Tibial artery (tissue), 4 donors: ENCODE results near the gene IL17REL.
A peak's percentile ranks its signal among the peaks of the same experiment; 100 is the strongest.

Experiments
- DNase-seq, 2 donors: peaks; one replicate each; pipeline ENCODE4 v3.0.0-alpha.2; 2019
- H3K27ac ChIP-seq, 2 donors: fragments of 200-600 bp; sonication (generic) in 1 of 2; 1 replicate in 1 of 2; 2 replicates in 1 of 2; pipeline ENCODE4 v1.5.1; 2018 to 2019; ENCODE audit warnings: mild to moderate bottlenecking in 1 of 2
- H3K27me3 ChIP-seq, 2 donors: fragments of 200-600 bp; sonication (generic) in 1 of 2; one replicate each; pipeline versions ENCODE4 v1.5.1 to v1.6.0; 2016 to 2019
- H3K36me3 ChIP-seq, 3 donors: fragments of 200-600 bp; sonication (generic) in 2 of 3; one replicate each; pipeline ENCODE4 v1.5.1; 2016 to 2019; ENCODE audit warnings: mild to moderate bottlenecking in 2 of 3
- H3K4me1 ChIP-seq, 4 donors: fragments of 200-600 bp; sonication (generic) in 2 of 4; 1 replicate in 3 of 4; 2 replicates in 1 of 4; pipeline ENCODE4 v1.5.1; 2016 to 2019
- H3K4me3 ChIP-seq, 2 donors: fragments of 200-600 bp; sonication (generic) in 1 of 2; 1 replicate in 1 of 2; 2 replicates in 1 of 2; pipeline ENCODE4 v1.5.1; 2018 to 2019; ENCODE audit warnings: mild to moderate bottlenecking in 2 of 2
- H3K9me3 ChIP-seq, 3 donors: fragments of 200-600 bp; sonication (generic) in 1 of 3; one replicate each; pipeline ENCODE4 v1.5.1; 2016 to 2019
- CTCF ChIP-seq, 2 experiments: fragments of 200-600 bp in 1 of 2; fragments of 450-650 bp in 1 of 2; IDR thresholded peaks; one replicate each; pipeline ENCODE4 v1.5.1; 2017 to 2019; ENCODE audit warnings: antibody characterized with exemption in 2 of 2, mild to moderate bottlenecking in 1 of 2, moderate library complexity in 1 of 2
- intact Hi-C: fragments of 100-400 bp; cut with DNase I; formaldehyde crosslinking; loops from one replicate; pipeline ENCODE4 v1.15.0; 2023; ENCODE audit warnings: low total_unique reads

The IL17REL gene

GRCh38 chr22:50009765-50010675 lies 2.5 kb downstream of the IL17REL start:
- peaks cover 4 to 69% of the 10 kb centered on the region in 2 donors for H3K27me3 ChIP-seq

GRCh38 chr22:50009251-50009650 lies 3.3 kb downstream of the IL17REL start:
- no peaks in the 10 kb centered on the region for H3K9me3 ChIP-seq
- no peaks in the 10 kb centered on the region for H3K36me3 ChIP-seq
- peaks cover 2 to 64% of the 10 kb centered on the region in 2 donors for H3K27me3 ChIP-seq
- intact Hi-C loops = no loop called here
- no peak for TF ChIP-seq CTCF (IDR thresholded peaks at IDR 0.05)
- DNase-seq = peak in 1 of 2 donors; percentile 61
- H3K4me1 ChIP-seq = peaks cover 0 to 9% (median 3%) of the 10 kb centered on the region in 4 donors
- H3K4me3 ChIP-seq = no peak overlapping the region
- H3K27ac ChIP-seq = no peak overlapping the region

More at GRCh38 chr22:50009765-50010675, 2.5 kb downstream of the IL17REL start:
- H3K4me1 ChIP-seq = peaks cover 0 to 17% (median 3%) of the 10 kb centered on the region in 4 donors
- H3K4me3 ChIP-seq = no peak overlapping the region
- no peak for TF ChIP-seq CTCF (IDR thresholded peaks at IDR 0.05)
- intact Hi-C loops = no loop called here
- no peak overlapping the region for H3K27ac ChIP-seq
- H3K36me3 ChIP-seq = no peaks in the 10 kb centered on the region
- DNase-seq = peak in 1 of 2 donors; percentile 71
- H3K9me3 ChIP-seq = no peaks in the 10 kb centered on the region

DNA sequence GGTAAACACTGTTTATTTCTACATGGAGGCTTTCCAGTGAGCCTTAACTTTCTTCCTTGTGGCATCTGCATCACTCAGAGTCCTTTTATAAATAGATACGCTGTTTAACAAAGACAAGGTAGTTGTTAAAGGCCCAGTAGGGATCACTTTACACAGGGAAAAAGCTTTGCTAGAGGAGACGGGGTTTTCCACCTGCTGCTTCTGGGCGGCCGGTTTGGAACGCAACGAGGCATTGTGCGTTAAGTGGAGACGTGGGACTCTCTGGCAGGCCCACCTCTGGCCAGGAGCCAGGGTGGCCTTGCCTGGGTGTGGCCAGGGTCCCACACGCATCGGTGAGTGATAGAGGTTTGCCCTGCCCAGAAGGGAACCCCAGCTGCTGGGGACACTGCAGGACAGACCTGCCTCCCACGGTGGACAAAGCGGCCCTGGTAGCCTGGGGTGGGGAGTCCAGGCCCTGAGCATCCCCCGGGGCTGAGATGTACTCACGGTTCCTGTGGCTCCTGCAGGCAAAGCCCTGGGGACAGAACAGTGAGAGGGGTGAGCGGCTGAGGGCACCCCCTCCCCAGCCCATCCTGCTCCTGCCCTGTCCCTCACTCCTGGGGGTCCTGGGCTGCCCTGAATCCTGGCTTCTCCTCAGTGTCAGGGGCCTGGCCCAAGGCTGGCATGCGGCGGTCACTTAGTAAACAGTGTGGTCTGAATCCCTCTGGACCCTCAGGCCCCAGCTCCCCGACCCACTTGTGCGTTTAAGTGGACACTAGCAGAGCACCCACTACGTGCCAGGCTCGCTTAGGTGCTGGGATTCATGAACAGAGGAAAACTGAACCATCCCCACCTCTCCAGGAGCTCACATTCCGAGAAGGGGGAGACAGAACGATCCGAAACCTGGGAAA lies 4.2 kb downstream of the IL17REL start:
- intact Hi-C loops = no loop called here

GRCh38 chr22:50007057-50007511 lies 5.5 kb downstream of the IL17REL start:
- intact Hi-C loops = no loop called here
- H3K27me3 ChIP-seq = peaks cover 0 to 53% of the 10 kb centered on the region in 2 donors
- no peak overlapping the region for H3K4me3 ChIP-seq
- no peak for DNase-seq
- no peak overlapping the region for H3K27ac ChIP-seq
- no peaks in the 10 kb centered on the region for H3K36me3 ChIP-seq
- TF ChIP-seq CTCF (IDR thresholded peaks at IDR 0.05) = no peak
- H3K9me3 ChIP-seq = no peaks in the 10 kb centered on the region
- H3K4me1 ChIP-seq = peaks cover 0 to 7% (median 3%) of the 10 kb centered on the region in 4 donors

More for the DNA sequence above, 4.2 kb downstream of the IL17REL start:
- Histone ChIP-seq H3K27ac (no peak overlapping the region), H3K4me3 (no peak overlapping the region), H3K36me3 (no peaks in the 10 kb centered on the region), H3K27me3 (peaks cover 0 to 59% of the 10 kb centered on the region in 2 donors), H3K9me3 (no peaks in the 10 kb centered on the region), H3K4me1 (peaks cover 0 to 7% (median 3%) of the 10 kb centered on the region in 4 donors)
- peak in 1 of 2 donors; percentile 46 for DNase-seq
- TF ChIP-seq CTCF (IDR thresholded peaks at IDR 0.05) = no peak

DNA sequence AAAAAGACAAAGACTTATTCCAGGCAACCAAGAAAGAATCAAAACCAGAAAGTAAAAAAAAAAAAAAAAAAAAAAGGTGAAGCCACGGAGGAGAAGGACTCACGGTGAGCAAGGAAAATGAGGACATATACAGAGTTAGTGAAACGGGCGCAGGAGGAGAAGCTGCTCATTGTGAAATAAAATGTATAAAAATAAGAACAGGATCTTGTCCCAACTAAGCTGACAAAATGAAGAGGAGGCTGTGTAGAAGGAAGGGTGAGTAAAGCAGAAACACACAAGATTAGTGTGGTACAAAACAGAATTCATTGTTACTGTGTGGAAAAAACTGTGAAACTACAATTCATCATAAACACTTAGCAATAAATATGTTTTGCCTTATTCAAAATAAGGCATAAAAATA lies 7.6 kb downstream of the IL17REL start:
- H3K27ac ChIP-seq = no peak overlapping the region
- no peaks in the 10 kb centered on the region for H3K9me3 ChIP-seq
- peaks cover 0 to 2% (median 0%) of the 10 kb centered on the region in 4 donors for H3K4me1 ChIP-seq
- DNase-seq = no peak
- no peak overlapping the region for H3K4me3 ChIP-seq
- intact Hi-C loops = no loop called here
- no peak for TF ChIP-seq CTCF (IDR thresholded peaks at IDR 0.05)
- H3K27me3 ChIP-seq = peaks cover 0 to 53% of the 10 kb centered on the region in 2 donors
- no peaks in the 10 kb centered on the region for H3K36me3 ChIP-seq
